Esophagus squamous epithelium (tissue), 5 donors: Measurements from ENCODE around the gene PSMD13. TPM values are rescaled to one million over a fixed set of nuclear protein-coding genes. Genes with fewer than 3 reads are reported as not detected.

ENCODE experiments used
- DNase-seq: peaks from one replicate; lab custom pipeline; 2025; lab: John Stamatoyannopoulos, UW
- H3K27ac ChIP-seq, 4 donors: fragments of 200-600 bp; sonication (generic); one replicate each; pipeline ENCODE4 v1.5.1; 2016 to 2019; ENCODE audit warnings: mild to moderate bottlenecking in 1 of 4
- H3K27me3 ChIP-seq, 4 donors: fragments of 200-600 bp; sonication (generic); 1 replicate in 3 of 4; 2 replicates in 1 of 4; pipeline versions ENCODE4 v1.5.1 to v1.6.0; 2017 to 2021; ENCODE audit warnings: antibody characterized with exemption in 1 of 4
- H3K36me3 ChIP-seq, 3 donors: fragments of 200-600 bp; sonication (generic); one replicate each; pipeline ENCODE4 v1.5.1; 2016 to 2019
- H3K4me1 ChIP-seq, 3 donors: fragments of 200-600 bp; sonication (generic); one replicate each; pipeline ENCODE4 v1.5.1; 2017 to 2019
- H3K4me3 ChIP-seq, 4 donors: fragments of 200-600 bp; sonication (generic); 1 replicate in 3 of 4; 2 replicates in 1 of 4; pipeline ENCODE4 v1.5.1; 2016 to 2019; ENCODE audit warnings: mild to moderate bottlenecking in 2 of 4, moderate library complexity in 1 of 4
- H3K9me3 ChIP-seq, 3 donors: fragments of 200-600 bp; sonication (generic); one replicate each; pipeline ENCODE4 v1.5.1; 2016 to 2019
- CTCF ChIP-seq, 6 experiments: fragments of 450-650 bp in 4 of 6; fragments of 200-600 bp in 2 of 6; sonication (generic) in 2 of 6; IDR thresholded peaks; one replicate each; pipeline ENCODE4 v1.5.1; 2016 to 2019; ENCODE audit warnings: antibody characterized with exemption in 6 of 6, mild to moderate bottlenecking in 4 of 6, moderate library complexity in 4 of 6
- POLR2A ChIP-seq, 4 donors: fragments of 450-650 bp; IDR thresholded peaks; one replicate each; pipeline ENCODE4 v1.6.1; 2017; ENCODE audit warnings: antibody characterized with exemption in 4 of 4, mild to moderate bottlenecking in 4 of 4, moderate library complexity in 3 of 4
- WGBS, 2 donors: methylation state at CpG; one replicate each; pipeline ENCODE4 v1.1.5; 2018; 5-methylcytosine and 5-hydroxymethylcytosine counted together
- intact Hi-C: fragments of 100-400 bp; cut with DNase I; formaldehyde crosslinking; loops from one replicate; pipeline ENCODE4 v1.15.0; 2022
- total RNA-seq, 4 donors: library from RNA; depleted of rRNA; stranded (reverse); fragments of >200 nt; gene quantifications; one replicate each; pipeline ENCODE4 v1.1.0, GENCODE V29; 2016
- donor health status: DM: yes; HTN: yes; CAD: no.

PSMD13 gene
- total RNA-seq, 4 donors from 2014 or later = 46.4 to 116 (median 105) TPM

- no peaks in the 10 kb centered on the region for H3K9me3 ChIP-seq
- TF ChIP-seq POLR2A (IDR thresholded peaks at IDR 0.05) = no peak
- TF ChIP-seq CTCF (IDR thresholded peaks at IDR 0.05) = no peak
- H3K4me1 ChIP-seq = peaks cover 3 to 28% (median 16%) of the 10 kb centered on the region in 3 donors
- peaks cover 0 to 7% (median 0%) of the 10 kb centered on the region in 3 donors for H3K36me3 ChIP-seq
- H3K27ac ChIP-seq = peak within 1 kb of the TSS in 2 of 4 donors; percentile 25 to 40
- H3K27me3 ChIP-seq = peaks cover 0 to 66% (median 8%) of the 10 kb centered on the region in 4 donors
- 55% methylated on average over 2 of the region's 40 CpGs; no CpG with 5 or more reads in 1 of the 2 donors for WGBS, 2 donors
- intact Hi-C loops = no loop called here
- no peak within 1 kb of the TSS for H3K4me3 ChIP-seq
- no peak for DNase-seq
These were observed 62.5 kb downstream of the PSMD13 start, which contains the start of gene IFITM5 for GRCh38 chr11:299081-299891. Gene IFITM5, minus strand, starts transcription at chr11:299526. Its CDS starts 36 bp downstream, at chr11:299490.

GRCh38 chr11:299951-300735, 63.4 kb downstream of the PSMD13 start:
- H3K27ac ChIP-seq = no peak overlapping the region
- no peaks in the 10 kb centered on the region for H3K9me3 ChIP-seq
- peaks cover 0 to 63% (median 8%) of the 10 kb centered on the region in 4 donors for H3K27me3 ChIP-seq
- DNase-seq = no peak
- H3K36me3 ChIP-seq = no peaks in the 10 kb centered on the region
- WGBS, 2 donors = 20 to 26% methylated on average over 7 to 9 of the region's 20 CpGs
- intact Hi-C loops = loop anchor here (5.0 kb wide), 1 partner anchor 62 kb away; no protein-coding TSS in a partner anchor
- TF ChIP-seq CTCF (IDR thresholded peaks at IDR 0.05) = peak in 1 of 6 experiments; percentile 6
- TF ChIP-seq POLR2A (IDR thresholded peaks at IDR 0.05) = no peak
- no peak overlapping the region for H3K4me3 ChIP-seq
- peaks cover 6 to 37% (median 16%) of the 10 kb centered on the region in 3 donors for H3K4me1 ChIP-seq

Other genes with a start within 250 kb of the PSMD13 start
- gene SCGB1C1, start 43.9 kb upstream of the PSMD13 start, total RNA-seq = not detected
- gene BET1L, start 29.6 kb upstream of the PSMD13 start, total RNA-seq = 10 to 100 TPM; 16.3 to 24.8 (median 17.1) TPM
- gene RIC8A, start 29.3 kb upstream of the PSMD13 start, total RNA-seq = 10 to 100 TPM; 48.3 to 71.1 (median 60.2) TPM
- 1 to 10 TPM; 2.5 to 8.3 (median 6.1) TPM for gene SIRT3, start 634 bp upstream of the PSMD13 start, total RNA-seq
- 1 to 10 TPM in 1 of 4 donors, under 1 TPM in 1, not detected in 2; 0.75 to 1.3 TPM for gene NLRP6, start 41.4 kb downstream of the PSMD13 start, total RNA-seq
- 10 to 100 TPM in 1 of 4 donors, 1 to 10 TPM in 3; 5.3 to 15.3 (median 5.9) TPM for gene PGGHG, start 52.1 kb downstream of the PSMD13 start, total RNA-seq
- gene IFITM5, start 62.5 kb downstream of the PSMD13 start, total RNA-seq = not detected
- 10 to 100 TPM; 14.4 to 67.5 (median 50.3) TPM for gene IFITM2, start 70.8 kb downstream of the PSMD13 start, total RNA-seq
- gene IFITM1, start 77.1 kb downstream of the PSMD13 start, total RNA-seq = 100 to 1,000 TPM in 1 of 4 donors, 10 to 100 TPM in 3; 26.3 to 133 (median 60.0) TPM
- 100 to 1,000 TPM in 2 of 4 donors, 10 to 100 TPM in 2; 45.3 to 159 (median 113) TPM for gene IFITM3, start 83.9 kb downstream of the PSMD13 start, total RNA-seq
- gene B4GALNT4, start 132.5 kb downstream of the PSMD13 start, total RNA-seq = 1 to 10 TPM in 3 of 4 donors, under 1 TPM in 1; 0.97 to 7.9 (median 3.3) TPM
- gene PKP3, start 157.2 kb downstream of the PSMD13 start, total RNA-seq = 1,000 to 10,000 TPM in 1 of 4 donors, 100 to 1,000 TPM in 3; 314 to 1,016 (median 520) TPM
- gene SIGIRR, start 178.0 kb downstream of the PSMD13 start, total RNA-seq = 10 to 100 TPM; 15.5 to 35.1 (median 16.1) TPM
- 10 to 100 TPM; 11.0 to 22.1 (median 16.2) TPM for gene ANO9, start 205.0 kb downstream of the PSMD13 start, total RNA-seq
- 10 to 100 TPM; 15.8 to 34.3 (median 22.8) TPM for gene PTDSS2, start 213.3 kb downstream of the PSMD13 start, total RNA-seq